Prostate gland (tissue), 2 donors: Measurements from ENCODE around the gene GRAP2.

ENCODE experiments used
- CTCF ChIP-seq, 4 experiments: fragments of 200-600 bp in 2 of 4; fragments of 450-650 bp in 2 of 4; sonication (generic) in 2 of 4; IDR thresholded peaks; 1 replicate in 3 of 4; 2 replicates in 1 of 4; pipeline ENCODE4 v1.5.1; 2016 to 2019; ENCODE audit warnings: antibody characterized with exemption in 4 of 4, mild to moderate bottlenecking in 2 of 4, moderate library complexity in 2 of 4
- POLR2A ChIP-seq: fragments of 450-650 bp; IDR thresholded peaks from one replicate; pipeline ENCODE4 v1.6.1; 2016; ENCODE audit warnings: antibody characterized with exemption, mild to moderate bottlenecking
- POLR2AphosphoS5 ChIP-seq: sonication (generic); formaldehyde crosslinking; IDR thresholded peaks from one replicate; pipeline ENCODE4 v1.6.1; 2017; ENCODE audit warnings: antibody characterized with exemption

GRCh38 chr22:40022536-40023240 is 121.8 kb downstream of the GRAP2 start:
- no peak for TF ChIP-seq CTCF (IDR thresholded peaks at IDR 0.05)
- TF ChIP-seq POLR2AphosphoS5, result peak; percentile 83
- peak; percentile 28 for TF ChIP-seq POLR2A
